NCI-H2107 treated with DMSO at 0.1 percent for 48 hours (cell line): ENCODE data around the gene TNK2.
"Not testable (repeated sequence)": the region's sequence is repeated elsewhere in the genome, so short reads cannot be mapped to it uniquely, and the experiment has no call there.

Experiments
- DNase-seq: peaks from one replicate; lab custom pipeline; 2025; ENCODE audit not compliant: unreplicated experiment; lab: John Stamatoyannopoulos, UW

Gene TNK2

GRCh38 chr3:195872097-195872496 lies 36.3 kb downstream of the TNK2 start:
- DNase-seq, result no peak

GRCh38 chr3:195871686-195872085 lies 36.7 kb downstream of the TNK2 start:
- not testable (repeated sequence) for DNase-seq

- no peak for DNase-seq
These were observed 37.4 kb downstream of the TNK2 start for GRCh38 chr3:195870937-195871336.

GRCh38 chr3:195870442-195870841 lies 37.9 kb downstream of the TNK2 start:
- no peak for DNase-seq

GRCh38 chr3:195869413-195870001 lies 38.8 kb downstream of the TNK2 start:
- no peak for DNase-seq

- DNase-seq, result no peak
These were observed 39.4 kb downstream of the TNK2 start for GRCh38 chr3:195868866-195869412.

GRCh38 chr3:195868336-195868865 lies 40.0 kb downstream of the TNK2 start:
- DNase-seq, result no peak

- DNase-seq, result no peak
These were observed 40.6 kb downstream of the TNK2 start for GRCh38 chr3:195867631-195868335.

- no peak for DNase-seq
These were observed 41.5 kb downstream of the TNK2 start for GRCh38 chr3:195866686-195867511.

GRCh38 chr3:195865752-195866151 lies 42.6 kb downstream of the TNK2 start:
- DNase-seq, result no peak

GRCh38 chr3:195863121-195864061 lies 45.0 kb downstream of the TNK2 start:
- DNase-seq, result peak; percentile 50

- not testable (repeated sequence) for DNase-seq
These were observed 46.0 kb downstream of the TNK2 start for GRCh38 chr3:195862318-195862717.

GRCh38 chr3:195860456-195860855 lies 47.9 kb downstream of the TNK2 start:
- DNase-seq, result no peak

- peak; percentile 49 for DNase-seq
These were observed 48.4 kb downstream of the TNK2 start for GRCh38 chr3:195859846-195860411.

GRCh38 chr3:195859061-195859845 lies 49.1 kb downstream of the TNK2 start:
- DNase-seq, result peak; percentile 65

GRCh38 chr3:195856410-195857084 lies 51.8 kb downstream of the TNK2 start:
- DNase-seq, result no peak

- peak; percentile 16 for DNase-seq
These were observed 52.6 kb downstream of the TNK2 start for GRCh38 chr3:195855471-195856409.
